GM12878 (cell line): Measurements from ENCODE around the gene MT1H. TPM values are rescaled to one million over a fixed set of nuclear protein-coding genes. Genes with fewer than 3 reads are reported as not detected.

Experiments
- ATAC-seq: fragments of 200-7000 bp; cut with Tn5 transposase; 3 replicates; pipeline ENCODE4 v1.9.1; 2020; ENCODE audit warnings: mild to moderate bottlenecking, moderate library complexity
- BruUV-seq: library from RNA; stranded (reverse); fragments of 400-500 nt; replicated peaks from 2 replicates; lab custom pipeline; 2021; lab: Mats Ljungman, UMichigan
- CTCF ChIA-PET: fragments of 300-600 bp; sonication (Branson Sonifier 250); formaldehyde crosslinking; extraction: SDS; loops from one replicate; lab custom pipeline; 2021; ENCODE audit warnings: inconsistent platforms; lab: Yijun Ruan, JAX
- POLR2A ChIA-PET: fragments of 350-600 bp; formaldehyde crosslinking; extraction: SDS; loops from one replicate; lab custom pipeline; 2021; ENCODE audit warnings: inconsistent platforms; lab: Charles Lee
- RAD21 ChIA-PET: fragments of 300-600 bp; sonication (Branson Sonifier 250); formaldehyde crosslinking; loops from one replicate; lab custom pipeline; 2023; ENCODE audit warnings: antibody characterized with exemption; ENCODE audit not compliant: unreplicated experiment; lab: Charles Lee
- SMC1A ChIA-PET: fragments of 300-600 bp; sonication (Branson Sonifier 250); formaldehyde crosslinking; loops from one replicate; lab custom pipeline; 2023; ENCODE audit not compliant: unreplicated experiment, uncharacterized antibody; lab: Charles Lee
- DNase-seq: peaks from one replicate; pipeline ENCODE4 v3.0.0-alpha.2; 2011; ENCODE audit warnings: low read depth, low spot score
- FAIRE-seq: peaks from 3 replicates; lab custom pipeline; 2011; peaks lifted over from hg19 to GRCh38; lab: Jason Lieb, UNC
- H2AFZ ChIP-seq: 2 replicates; pipeline ENCODE4 v1.6.0; 2011; ENCODE audit warnings: low read depth, low read length, control low read depth; ENCODE audit not compliant: control insufficient read depth
- H3K27ac ChIP-seq: 2 replicates; pipeline ENCODE4 v1.5.1; 2011; ENCODE audit warnings: control low read depth; ENCODE audit not compliant: control insufficient read depth, insufficient read depth
- H3K27me3 ChIP-seq, 2 experiments: replicated peaks in 1 of 2; 2 replicates each; pipeline versions ENCODE4 v1.6.0 to v1.6.1; 2011; ENCODE audit warnings: low read length in 1 of 2; ENCODE audit not compliant: control insufficient read depth in 2 of 2, insufficient read depth in 2 of 2
- H3K36me3 ChIP-seq, 2 experiments: 2 replicates each; pipeline ENCODE4 v1.5.1; 2011; ENCODE audit warnings: low read length in 1 of 2; ENCODE audit not compliant: control insufficient read depth in 2 of 2, insufficient read depth in 2 of 2
- H3K4me1 ChIP-seq: 2 replicates; pipeline ENCODE4 v1.6.1; 2011; ENCODE audit warnings: mild to moderate bottlenecking, low read length, moderate library complexity, mixed read lengths; ENCODE audit not compliant: control insufficient read depth, insufficient read depth
- H3K4me2 ChIP-seq: 2 replicates; pipeline ENCODE4 v1.6.0; 2011; ENCODE audit warnings: control low read depth; ENCODE audit not compliant: control insufficient read depth, insufficient read depth
- H3K4me3 ChIP-seq: fragments of 200-600 bp; sonication (generic); 2 replicates; pipeline ENCODE4 v1.5.1; 2016
- H3K79me2 ChIP-seq: 2 replicates; pipeline ENCODE4 v1.6.0; 2011; ENCODE audit warnings: low read length; ENCODE audit not compliant: control insufficient read depth, insufficient read depth
- H3K9ac ChIP-seq: 2 replicates; pipeline ENCODE4 v1.8.0; 2011; ENCODE audit warnings: low read length, control low read depth, mixed read lengths; ENCODE audit not compliant: control insufficient read depth, insufficient read depth
- H3K9me3 ChIP-seq: replicated peaks from 3 replicates; pipeline ENCODE4 v1.5.1; 2011; ENCODE audit warnings: mild to moderate bottlenecking, low read length; ENCODE audit not compliant: control insufficient read depth, insufficient read depth
- H4K20me1 ChIP-seq: 2 replicates; pipeline ENCODE4 v1.6.0; 2011; ENCODE audit not compliant: control insufficient read depth, insufficient read depth
- HCFC1 ChIP-seq: fragments of 150-350 bp; IDR thresholded peaks from 2 replicates; pipeline ENCODE4 v1.6.1; 2014; ENCODE audit warnings: low read length
- IKZF1 ChIP-seq: fragments of 450-650 bp; conservative IDR thresholded peaks from 2 replicates; pipeline ENCODE4 v1.6.1; 2017; ENCODE audit warnings: antibody characterized with exemption, mild to moderate bottlenecking
- MEF2A ChIP-seq: IDR thresholded peaks from 2 replicates; pipeline ENCODE4 v1.6.1; 2011; ENCODE audit warnings: low read depth, mild to moderate bottlenecking, low read length, moderate library complexity; ENCODE audit not compliant: insufficient read depth
- NFYA ChIP-seq: IDR thresholded peaks from 2 replicates; pipeline ENCODE4 v1.6.1; 2011; ENCODE audit warnings: low read depth, mild to moderate bottlenecking, low read length, improper control_type of control experiment, borderline replicate concordance
- POLR2AphosphoS5 ChIP-seq: IDR thresholded peaks from 2 replicates; pipeline ENCODE4 v1.6.1; 2011; ENCODE audit warnings: mild to moderate bottlenecking, low read length, inconsistent platforms
- SMAD1 ChIP-seq: fragments of 450-650 bp; IDR thresholded peaks from 2 replicates; pipeline ENCODE4 v1.6.1; 2018; ENCODE audit warnings: mild to moderate bottlenecking, low read depth; ENCODE audit not compliant: partially characterized antibody
- SUZ12 ChIP-seq: fragments of 200-600 bp; sonication (generic); IDR thresholded peaks from one replicate; pipeline ENCODE4 v1.6.1; 2018; ENCODE audit warnings: antibody characterized with exemption, mild to moderate bottlenecking; ENCODE audit not compliant: unreplicated experiment
- YY1 ChIP-seq: IDR thresholded peaks from 2 replicates; pipeline ENCODE4 v1.6.1; 2011; ENCODE audit warnings: low read depth, mild to moderate bottlenecking, low read length
- ZZZ3 ChIP-seq: IDR thresholded peaks from 2 replicates; pipeline ENCODE4 v1.6.1; 2011; ENCODE audit warnings: low read depth; ENCODE audit not compliant: control insufficient read depth, insufficient read length
- WGBS: methylation state at CpG from one replicate; pipeline ENCODE4 v1.1.6; 2016; ENCODE audit warnings: low lambda C conversion rate; ENCODE audit not compliant: insufficient replicate concordance, insufficient coverage; ENCODE audit errors: missing lambda C conversion rate; 5-methylcytosine and 5-hydroxymethylcytosine counted together
- in situ Hi-C: fragments of 300-500 bp; cut with MboI; formaldehyde crosslinking; loops from 9 replicates; pipeline ENCODE4 v1.14.3; 2018; ENCODE audit warnings: mixed read lengths
- intact Hi-C: fragments of 100-400 bp; cut with micrococcal nuclease; formaldehyde crosslinking; loops from one replicate; pipeline ENCODE4 v1.14.2; 2022; ENCODE audit not compliant: unreplicated experiment
- polyA plus RNA-seq, 11 experiments: library from polyadenylated mRNA; depleted of rRNA in 4 of 11; unstranded in 6 of 11; stranded (reverse) in 5 of 11; fragments of >200 nt; fragmentation: Nextera tagmentation in 4 of 11; fragmentation: Illumina TruSeq in 1 of 11; extraction: Ambion mirVana in 4 of 11; extraction: Trizol in 1 of 11; gene quantifications; 1 replicate in 1 of 11; 2 replicates in 10 of 11; pipeline versions ENCODE4 v1.2.1 to v1.2.3, GENCODE V29; 2011 to 2016; ENCODE audit warnings: inconsistent platforms in 2 of 11, missing spikeins in 2 of 11, low read depth in 1 of 11
- total RNA-seq, 4 experiments: library from RNA; depleted of rRNA in 3 of 4; stranded (reverse); fragments of >200 nt in 3 of 4; fragmentation: Illumina TruSeq in 1 of 4; extraction: Trizol in 1 of 4; gene quantifications; 2 replicates each; pipeline versions ENCODE4 v1.2.1 to v1.2.3, GENCODE V29; 2013 to 2021
- TF ChIP-seq, protein P1 (sequence below): fragments of 450-650 bp; IDR thresholded peaks from 2 replicates; pipeline ENCODE4 v1.6.1; 2016; ENCODE audit warnings: mild to moderate bottlenecking, moderate library complexity, borderline replicate concordance
- TF ChIP-seq, protein P2 (sequence below): IDR thresholded peaks from 2 replicates; pipeline ENCODE4 v1.6.1; 2011; ENCODE audit warnings: borderline replicate concordance, low read depth, mild to moderate bottlenecking, moderate library complexity, low read length; ENCODE audit not compliant: insufficient read depth, poor library complexity, severe bottlenecking
- TF ChIP-seq, protein P3 (sequence below): fragments of 450-650 bp; IDR thresholded peaks from 2 replicates; pipeline ENCODE4 v1.6.1; 2017; ENCODE audit warnings: mild to moderate bottlenecking, low read depth, inconsistent platforms; ENCODE audit not compliant: poor library complexity, severe bottlenecking

The MT1H gene
- total and polyA plus RNA-seq, 10 of the 15 experiments (the other 5 are each of a cell fraction or from before 2014, with no cell fraction given): 0.40 to 6.0 (median 1.1) TPM; not detected in 2

DNA sequence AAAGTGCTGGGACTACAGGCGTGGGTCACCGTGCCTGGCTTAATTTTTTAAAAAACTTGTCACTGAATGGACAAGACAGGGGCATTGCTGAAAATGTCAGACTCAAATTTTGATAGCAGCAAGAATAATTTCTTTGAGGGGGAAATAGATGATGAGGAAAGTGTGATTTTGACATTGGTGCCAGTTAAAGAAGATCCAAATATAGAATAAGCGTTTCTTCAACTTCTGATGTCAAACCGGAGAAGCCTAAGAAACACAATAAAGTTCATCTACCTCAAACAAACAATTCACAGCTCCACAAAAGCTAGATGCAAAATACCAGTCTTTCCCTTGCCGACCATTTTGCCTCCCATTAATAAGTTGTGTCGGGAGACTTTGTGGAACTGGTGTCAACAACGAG lies 17.1 kb downstream of the MT1H start:
- ATAC-seq: no peak

More for the DNA sequence above, 17.1 kb downstream of the MT1H start:
- in situ Hi-C loops: loop anchor here (25.0 kb wide), 1 partner anchor 749 kb away; no protein-coding TSS in a partner anchor
- DNase-seq: no peak
- H3K79me2 ChIP-seq: no peaks in the 10 kb centered on the region
- no peaks in the 10 kb centered on the region; a peak in 2 of 4 replicates for H3K27me3 ChIP-seq
- RAD21 ChIA-PET: no interaction called here
- no peaks in the 10 kb centered on the region for H3K9me3 ChIP-seq
- H2AFZ ChIP-seq: no peak overlapping the region
- no TSS peak for BruUV-seq
- H4K20me1 ChIP-seq: no peaks in the 10 kb centered on the region
- peaks cover 11% of the 10 kb centered on the region for H3K4me1 ChIP-seq
- H3K27ac ChIP-seq: no peak overlapping the region
- WGBS: 67% methylated on average over 7 of the region's 7 CpGs
- no peak for FAIRE-seq
- no peak overlapping the region for H3K9ac ChIP-seq
- H3K36me3 ChIP-seq: no peaks in the 10 kb centered on the region
- CTCF ChIA-PET: interaction anchor here (0.6 to 1.0 kb wide), 2 partner anchors 10 to 15 kb away, joined by 4 read pairs; no protein-coding TSS in a partner anchor
- H3K4me3 ChIP-seq: no peak overlapping the region
- POLR2A ChIA-PET: no interaction called here
- TF ChIP-seq SMAD1: no peak
- TF ChIP-seq NFYA: no peak
- no peak for TF ChIP-seq MEF2A
- no peak for TF ChIP-seq IKZF1
- no peak for TF ChIP-seq POLR2AphosphoS5
- TF ChIP-seq, protein P1, sequence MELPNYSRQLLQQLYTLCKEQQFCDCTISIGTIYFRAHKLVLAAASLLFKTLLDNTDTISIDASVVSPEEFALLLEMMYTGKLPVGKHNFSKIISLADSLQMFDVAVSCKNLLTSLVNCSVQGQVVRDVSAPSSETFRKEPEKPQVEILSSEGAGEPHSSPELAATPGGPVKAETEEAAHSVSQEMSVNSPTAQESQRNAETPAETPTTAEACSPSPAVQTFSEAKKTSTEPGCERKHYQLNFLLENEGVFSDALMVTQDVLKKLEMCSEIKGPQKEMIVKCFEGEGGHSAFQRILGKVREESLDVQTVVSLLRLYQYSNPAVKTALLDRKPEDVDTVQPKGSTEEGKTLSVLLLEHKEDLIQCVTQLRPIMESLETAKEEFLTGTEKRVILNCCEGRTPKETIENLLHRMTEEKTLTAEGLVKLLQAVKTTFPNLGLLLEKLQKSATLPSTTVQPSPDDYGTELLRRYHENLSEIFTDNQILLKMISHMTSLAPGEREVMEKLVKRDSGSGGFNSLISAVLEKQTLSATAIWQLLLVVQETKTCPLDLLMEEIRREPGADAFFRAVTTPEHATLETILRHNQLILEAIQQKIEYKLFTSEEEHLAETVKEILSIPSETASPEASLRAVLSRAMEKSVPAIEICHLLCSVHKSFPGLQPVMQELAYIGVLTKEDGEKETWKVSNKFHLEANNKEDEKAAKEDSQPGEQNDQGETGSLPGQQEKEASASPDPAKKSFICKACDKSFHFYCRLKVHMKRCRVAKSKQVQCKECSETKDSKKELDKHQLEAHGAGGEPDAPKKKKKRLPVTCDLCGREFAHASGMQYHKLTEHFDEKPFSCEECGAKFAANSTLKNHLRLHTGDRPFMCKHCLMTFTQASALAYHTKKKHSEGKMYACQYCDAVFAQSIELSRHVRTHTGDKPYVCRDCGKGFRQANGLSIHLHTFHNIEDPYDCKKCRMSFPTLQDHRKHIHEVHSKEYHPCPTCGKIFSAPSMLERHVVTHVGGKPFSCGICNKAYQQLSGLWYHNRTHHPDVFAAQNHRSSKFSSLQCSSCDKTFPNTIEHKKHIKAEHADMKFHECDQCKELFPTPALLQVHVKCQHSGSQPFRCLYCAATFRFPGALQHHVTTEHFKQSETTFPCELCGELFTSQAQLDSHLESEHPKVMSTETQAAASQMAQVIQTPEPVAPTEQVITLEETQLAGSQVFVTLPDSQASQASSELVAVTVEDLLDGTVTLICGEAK: no peak
- TF ChIP-seq ZZZ3: no peak
- TF ChIP-seq, protein P2, sequence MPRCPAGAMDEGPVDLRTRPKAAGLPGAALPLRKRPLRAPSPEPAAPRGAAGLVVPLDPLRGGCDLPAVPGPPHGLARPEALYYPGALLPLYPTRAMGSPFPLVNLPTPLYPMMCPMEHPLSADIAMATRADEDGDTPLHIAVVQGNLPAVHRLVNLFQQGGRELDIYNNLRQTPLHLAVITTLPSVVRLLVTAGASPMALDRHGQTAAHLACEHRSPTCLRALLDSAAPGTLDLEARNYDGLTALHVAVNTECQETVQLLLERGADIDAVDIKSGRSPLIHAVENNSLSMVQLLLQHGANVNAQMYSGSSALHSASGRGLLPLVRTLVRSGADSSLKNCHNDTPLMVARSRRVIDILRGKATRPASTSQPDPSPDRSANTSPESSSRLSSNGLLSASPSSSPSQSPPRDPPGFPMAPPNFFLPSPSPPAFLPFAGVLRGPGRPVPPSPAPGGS: no peak
- TF ChIP-seq SUZ12: no peak
- TF ChIP-seq, protein P3, sequence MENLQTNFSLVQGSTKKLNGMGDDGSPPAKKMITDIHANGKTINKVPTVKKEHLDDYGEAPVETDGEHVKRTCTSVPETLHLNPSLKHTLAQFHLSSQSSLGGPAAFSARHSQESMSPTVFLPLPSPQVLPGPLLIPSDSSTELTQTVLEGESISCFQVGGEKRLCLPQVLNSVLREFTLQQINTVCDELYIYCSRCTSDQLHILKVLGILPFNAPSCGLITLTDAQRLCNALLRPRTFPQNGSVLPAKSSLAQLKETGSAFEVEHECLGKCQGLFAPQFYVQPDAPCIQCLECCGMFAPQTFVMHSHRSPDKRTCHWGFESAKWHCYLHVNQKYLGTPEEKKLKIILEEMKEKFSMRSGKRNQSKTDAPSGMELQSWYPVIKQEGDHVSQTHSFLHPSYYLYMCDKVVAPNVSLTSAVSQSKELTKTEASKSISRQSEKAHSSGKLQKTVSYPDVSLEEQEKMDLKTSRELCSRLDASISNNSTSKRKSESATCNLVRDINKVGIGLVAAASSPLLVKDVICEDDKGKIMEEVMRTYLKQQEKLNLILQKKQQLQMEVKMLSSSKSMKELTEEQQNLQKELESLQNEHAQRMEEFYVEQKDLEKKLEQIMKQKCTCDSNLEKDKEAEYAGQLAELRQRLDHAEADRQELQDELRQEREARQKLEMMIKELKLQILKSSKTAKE: no peak
- TF ChIP-seq YY1: no peak
- no peak for TF ChIP-seq HCFC1
- no peak overlapping the region for H3K4me2 ChIP-seq
- SMC1A ChIA-PET: no interaction called here
- intact Hi-C loops: no loop called here
